ENCODE data around the gene BAG5.

Gene BAG5

GRCh38 chr14:103562429-103563225 is at the start of gene BAG5, which contains the start of gene COA8:
Gene BAG5 (minus strand): TSS chr14:103562657. CDS start chr14:103561164, 1,493 bp downstream.
Gene COA8 (plus strand): TSS chr14:103562960. CDS start chr14:103563002, 42 bp downstream.
- TF ChIP-seq GATA2 (IDR thresholded peaks at IDR 0.05; ENCODE audit: low read depth, low read length) (no peak), GATA3 (IDR thresholded peaks at IDR 0.05; ENCODE audit: low read depth, low read length) (no peak)

- TF ChIP-seq GATA2 (IDR thresholded peaks at IDR 0.05; ENCODE audit: low read depth, low read length) (no peak), GATA3 (IDR thresholded peaks at IDR 0.05; ENCODE audit: low read depth, low read length) (no peak)
Observed at GRCh38 chr14:103611215-103611614, 48.8 kb upstream of the BAG5 start.

GRCh38 chr14:103607822-103608221 is 45.4 kb upstream of the BAG5 start:
- no peak for TF ChIP-seq GATA3 (IDR thresholded peaks at IDR 0.05; ENCODE audit: low read depth, low read length)
- TF ChIP-seq GATA2 (IDR thresholded peaks at IDR 0.05; ENCODE audit: low read depth, low read length) = no peak

GRCh38 chr14:103606963-103607668 is 44.7 kb upstream of the BAG5 start:
- no peak for TF ChIP-seq GATA2 (IDR thresholded peaks at IDR 0.05; ENCODE audit: low read depth, low read length)
- no peak for TF ChIP-seq GATA3 (IDR thresholded peaks at IDR 0.05; ENCODE audit: low read depth, low read length)

- TF ChIP-seq GATA2 (IDR thresholded peaks at IDR 0.05; ENCODE audit: low read depth, low read length) (no peak), GATA3 (IDR thresholded peaks at IDR 0.05; ENCODE audit: low read depth, low read length) (no peak)
Observed at GRCh38 chr14:103604620-103605019, 42.2 kb upstream of the BAG5 start.

- TF ChIP-seq GATA3 (IDR thresholded peaks at IDR 0.05; ENCODE audit: low read depth, low read length) (no peak), GATA2 (IDR thresholded peaks at IDR 0.05; ENCODE audit: low read depth, low read length) (no peak)
Observed at GRCh38 chr14:103600503-103600902, 38.0 kb upstream of the BAG5 start.

- TF ChIP-seq GATA2 (IDR thresholded peaks at IDR 0.05; ENCODE audit: low read depth, low read length) (no peak), GATA3 (IDR thresholded peaks at IDR 0.05; ENCODE audit: low read depth, low read length) (no peak)
Observed at GRCh38 chr14:103597623-103598377, 35.3 kb upstream of the BAG5 start.

- TF ChIP-seq GATA2 (IDR thresholded peaks at IDR 0.05; ENCODE audit: low read depth, low read length) (no peak), GATA3 (IDR thresholded peaks at IDR 0.05; ENCODE audit: low read depth, low read length) (no peak)
Observed at GRCh38 chr14:103594265-103594664, 31.8 kb upstream of the BAG5 start.

- TF ChIP-seq GATA2 (IDR thresholded peaks at IDR 0.05; ENCODE audit: low read depth, low read length) (no peak), GATA3 (IDR thresholded peaks at IDR 0.05; ENCODE audit: low read depth, low read length) (no peak)
Observed at GRCh38 chr14:103593577-103593976, 31.1 kb upstream of the BAG5 start.

GRCh38 chr14:103584326-103584915 is 22.0 kb upstream of the BAG5 start:
- TF ChIP-seq GATA2 (IDR thresholded peaks at IDR 0.05; ENCODE audit: low read depth, low read length) (no peak), GATA3 (IDR thresholded peaks at IDR 0.05; ENCODE audit: low read depth, low read length) (no peak)

GRCh38 chr14:103581954-103582703 is 19.7 kb upstream of the BAG5 start:
- TF ChIP-seq GATA3 (IDR thresholded peaks at IDR 0.05; ENCODE audit: low read depth, low read length) (no peak), GATA2 (IDR thresholded peaks at IDR 0.05; ENCODE audit: low read depth, low read length) (no peak)

GRCh38 chr14:103581206-103581605 is 18.7 kb upstream of the BAG5 start:
- TF ChIP-seq GATA2 (IDR thresholded peaks at IDR 0.05; ENCODE audit: low read depth, low read length) = no peak
- TF ChIP-seq GATA3 (IDR thresholded peaks at IDR 0.05; ENCODE audit: low read depth, low read length) = no peak

- TF ChIP-seq GATA2 (IDR thresholded peaks at IDR 0.05; ENCODE audit: low read depth, low read length) (no peak), GATA3 (IDR thresholded peaks at IDR 0.05; ENCODE audit: low read depth, low read length) (no peak)
Observed at GRCh38 chr14:103578401-103579075, 16.1 kb upstream of the BAG5 start.

Measured in SH-SY5Y (cell line).